Stimulated activated CD4-positive, alpha-beta T cell treated with anti-CD3 and anti-CD28 coated beads, TNF-alpha, amount 100 ng/mL, for 24 hours (primary cell): ENCODE measurements around the gene KCNS1.
"Not testable (repeated sequence)": the region's sequence is repeated elsewhere in the genome, so short reads cannot be mapped to it uniquely, and the experiment has no call there.

Experiments used
- DNase-seq, 3 experiments: peaks; one replicate each; pipeline ENCODE4 v3.0.0-alpha.2; 2020; ENCODE audit warnings: low read depth in 3 of 3

Gene KCNS1

DNA sequence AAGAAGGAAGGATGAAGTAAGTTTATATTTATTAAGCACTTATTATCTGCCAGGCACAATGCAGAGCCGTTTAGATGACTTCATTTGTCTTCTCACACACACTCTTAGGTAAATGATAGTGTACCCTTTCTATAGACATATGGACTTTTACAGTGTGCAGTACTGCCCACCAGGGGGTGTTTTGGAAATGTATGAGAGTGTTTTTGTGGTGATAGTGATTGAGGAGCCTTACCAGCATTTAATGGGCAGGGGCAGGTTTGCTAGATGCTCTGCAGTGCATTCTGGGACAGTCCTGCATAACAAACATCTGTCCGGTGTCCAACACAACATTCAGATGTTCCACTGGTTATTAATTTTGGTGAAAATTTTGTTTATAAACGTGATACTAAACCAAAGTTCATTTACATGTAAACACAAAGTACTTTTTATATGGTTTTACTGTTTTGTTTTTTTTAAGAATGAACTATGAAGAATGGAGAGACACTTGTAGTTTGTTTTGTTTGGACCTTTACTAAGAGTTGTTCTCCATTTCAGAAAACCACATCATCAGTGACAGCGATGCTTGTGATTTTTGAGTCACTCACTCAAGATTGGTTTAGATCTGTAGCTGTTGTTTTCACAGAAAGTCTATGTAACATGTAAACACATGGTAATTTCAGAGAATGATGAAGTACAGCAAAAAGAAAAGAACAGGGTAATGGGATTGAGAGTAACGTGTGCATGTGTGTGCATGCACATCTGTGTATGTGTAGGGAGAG lies 19.9 kb downstream of the KCNS1 start:
- DNase-seq, result no peak

- DNase-seq, result no peak
These were observed 23.4 kb downstream of the KCNS1 start for GRCh38 chr20:45077559-45077958.

GRCh38 chr20:45073221-45073620 lies 27.7 kb downstream of the KCNS1 start:
- no peak for DNase-seq

- DNase-seq, result no peak
These were observed 28.9 kb downstream of the KCNS1 start for GRCh38 chr20:45072066-45072465.

DNA sequence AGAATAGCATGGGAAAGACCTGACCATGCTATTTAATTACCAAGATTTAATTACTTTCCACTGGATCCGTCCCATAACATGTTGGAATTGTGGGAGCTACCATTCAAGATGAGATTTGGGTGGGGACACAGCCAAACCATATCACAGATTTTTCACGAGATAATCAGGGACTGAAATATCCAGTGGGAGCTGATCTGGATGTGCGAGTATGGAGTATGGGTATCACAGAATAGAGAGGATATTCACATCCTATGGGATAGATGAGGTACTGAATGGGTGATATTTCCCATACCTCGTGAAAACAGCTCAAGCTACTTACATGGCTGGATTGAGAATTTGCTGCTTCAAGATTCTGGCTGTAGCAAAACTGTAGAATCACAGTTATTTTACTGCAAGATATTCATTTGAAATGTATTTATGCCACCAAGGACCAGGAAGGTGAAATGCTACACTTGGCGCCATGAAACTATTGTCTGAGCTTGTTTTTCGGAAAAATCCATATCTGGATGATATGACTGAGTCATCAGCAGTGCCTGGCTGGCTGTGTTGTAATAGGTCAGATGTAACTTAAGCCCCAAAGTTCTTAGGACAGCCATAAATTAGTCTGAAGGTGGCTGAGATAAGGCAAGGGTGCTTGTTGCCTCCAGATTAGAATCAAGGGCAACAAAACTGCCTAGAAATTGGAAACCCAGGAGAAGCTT lies 29.8 kb downstream of the KCNS1 start:
- DNase-seq, result no peak

DNA sequence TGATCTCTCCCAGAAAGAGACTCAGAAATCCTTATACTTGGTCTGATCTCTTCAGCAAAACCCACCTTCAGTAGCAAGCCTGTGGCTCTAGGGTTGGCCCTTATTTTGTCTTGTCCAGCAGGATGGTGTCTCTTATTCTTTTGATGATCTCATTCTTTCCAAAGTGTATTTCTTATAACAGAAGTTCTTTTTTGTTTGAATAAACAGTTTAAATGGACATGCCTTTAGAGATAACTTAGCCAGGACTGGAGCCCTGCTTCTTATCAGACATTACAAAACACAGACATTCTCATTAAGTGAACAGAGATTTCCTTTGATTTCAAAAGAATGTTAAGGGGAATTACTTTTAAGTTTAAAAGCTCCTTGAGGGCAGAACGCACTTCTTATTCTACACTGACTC lies 31.7 kb downstream of the KCNS1 start:
- no peak for DNase-seq

GRCh38 chr20:45067558-45067957 lies 33.4 kb downstream of the KCNS1 start:
- no peak for DNase-seq

DNA sequence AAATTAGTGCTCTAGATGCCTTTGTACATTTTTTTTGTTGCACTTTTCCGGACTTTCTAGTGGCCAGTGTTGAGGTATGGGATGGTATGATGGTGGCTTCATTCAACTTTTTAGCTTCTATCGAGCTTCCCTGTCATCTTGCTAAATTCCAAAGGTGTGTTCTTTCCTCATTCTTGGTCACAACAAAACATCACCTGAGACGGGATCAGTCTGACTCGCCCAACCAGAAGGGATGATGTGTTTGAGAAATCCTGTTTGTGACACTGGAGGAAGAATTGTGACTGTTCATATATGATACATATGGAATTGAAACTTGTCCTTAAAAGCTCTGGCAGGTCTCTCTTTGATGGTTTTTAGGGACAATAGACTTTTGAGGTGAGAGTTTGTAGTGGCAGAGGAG lies 33.8 kb downstream of the KCNS1 start:
- no peak for DNase-seq

- DNase-seq, result no peak
These were observed 34.6 kb downstream of the KCNS1 start for GRCh38 chr20:45066372-45066771.

DNA sequence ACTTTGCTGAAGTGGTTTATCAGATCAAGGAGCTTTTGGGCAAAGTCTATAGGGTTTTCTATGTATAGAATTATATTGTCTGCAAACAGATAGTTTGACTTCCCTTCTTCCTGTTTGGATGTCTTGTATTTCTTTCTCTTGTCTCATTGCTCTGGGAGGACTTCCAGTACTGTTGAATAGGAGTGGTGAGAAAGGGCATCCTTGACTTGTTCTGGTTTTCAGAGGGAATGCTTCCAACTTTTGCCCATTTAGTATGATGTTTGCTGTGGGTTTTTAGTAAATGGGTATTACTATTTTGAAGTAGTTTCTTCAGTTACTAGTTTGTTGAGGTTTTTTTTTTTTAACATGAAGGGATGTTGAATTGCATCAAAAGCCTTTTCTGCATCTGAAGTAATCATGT lies 36.1 kb downstream of the KCNS1 start:
- DNase-seq, result no peak

DNA sequence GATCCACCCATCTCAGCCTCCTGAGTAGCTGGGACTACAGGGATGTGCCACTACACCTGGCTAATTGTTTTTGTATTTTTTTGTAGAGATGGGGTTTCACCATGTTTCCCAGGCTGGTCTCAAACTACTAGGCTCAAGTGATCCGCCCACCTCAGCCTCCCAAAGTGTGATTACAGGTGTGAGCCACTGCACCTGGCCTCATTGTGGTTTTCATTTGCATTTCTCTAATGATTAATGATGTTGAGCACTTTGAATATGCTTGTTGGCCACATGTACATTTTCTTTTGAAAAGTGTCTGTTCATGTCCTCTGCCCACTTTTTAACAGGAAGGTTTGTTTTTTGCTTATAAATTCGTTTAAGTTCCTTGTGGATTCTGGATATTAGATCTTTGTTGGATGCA lies 37.8 kb downstream of the KCNS1 start:
- DNase-seq, result not testable (repeated sequence)

- no peak for DNase-seq
These were observed 39.7 kb downstream of the KCNS1 start for GRCh38 chr20:45061244-45061643.

DNA sequence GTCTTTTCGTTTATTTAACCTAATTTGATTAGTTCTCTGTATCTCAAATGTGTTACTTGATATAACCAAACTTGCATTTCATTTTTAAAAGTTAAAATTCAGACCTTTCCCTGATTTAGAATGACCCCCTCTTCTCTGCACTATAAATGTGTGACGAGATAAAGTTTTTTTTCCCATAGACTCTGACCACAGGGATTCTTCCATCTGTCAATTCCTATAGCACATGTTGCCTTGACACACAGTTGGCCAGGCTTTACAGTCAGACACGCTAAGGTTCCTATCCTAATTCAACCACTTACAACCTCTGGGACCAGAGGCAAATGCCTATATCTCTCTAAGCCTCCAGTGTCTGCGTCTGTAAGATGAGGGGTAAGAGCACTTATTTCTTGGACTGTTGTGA lies 40.6 kb downstream of the KCNS1 start:
- no peak for DNase-seq

GRCh38 chr20:45059022-45059728 lies 41.8 kb downstream of the KCNS1 start:
- DNase-seq, result no peak

DNA sequence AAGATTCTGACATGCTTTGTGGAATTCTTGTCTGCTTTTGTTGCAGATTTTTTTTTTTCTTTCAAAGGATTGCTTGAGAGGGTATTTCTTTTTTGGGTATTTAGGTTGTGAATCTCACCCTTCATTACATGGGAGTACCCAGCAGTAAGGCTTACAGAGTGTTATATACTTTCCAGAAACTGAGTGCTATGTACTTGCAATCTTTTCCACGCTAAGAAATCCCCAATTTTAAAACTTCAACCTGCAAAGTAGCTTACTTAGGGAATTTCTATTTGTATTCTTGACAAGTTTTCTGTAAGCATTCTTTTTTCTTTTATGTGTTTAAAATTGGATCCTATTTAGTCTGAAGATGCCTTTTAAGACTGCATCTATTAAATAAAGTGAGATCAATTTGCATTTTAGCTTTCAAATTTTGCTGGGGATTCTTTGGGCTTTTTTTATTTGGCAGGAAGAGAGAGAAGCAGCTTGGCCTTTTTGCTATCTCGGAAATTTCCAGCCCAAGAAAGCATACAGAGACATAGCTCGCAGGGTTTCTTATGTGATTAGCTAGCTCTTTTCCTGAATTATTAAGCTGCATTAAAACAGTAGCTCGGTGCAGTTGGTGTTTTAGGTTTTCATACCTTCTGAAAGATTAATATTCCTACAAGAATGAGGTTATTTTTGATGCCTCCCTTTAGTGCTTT lies 42.6 kb downstream of the KCNS1 start:
- no peak for DNase-seq

GRCh38 chr20:45056473-45057173 lies 44.3 kb downstream of the KCNS1 start:
- DNase-seq, result no peak

DNA sequence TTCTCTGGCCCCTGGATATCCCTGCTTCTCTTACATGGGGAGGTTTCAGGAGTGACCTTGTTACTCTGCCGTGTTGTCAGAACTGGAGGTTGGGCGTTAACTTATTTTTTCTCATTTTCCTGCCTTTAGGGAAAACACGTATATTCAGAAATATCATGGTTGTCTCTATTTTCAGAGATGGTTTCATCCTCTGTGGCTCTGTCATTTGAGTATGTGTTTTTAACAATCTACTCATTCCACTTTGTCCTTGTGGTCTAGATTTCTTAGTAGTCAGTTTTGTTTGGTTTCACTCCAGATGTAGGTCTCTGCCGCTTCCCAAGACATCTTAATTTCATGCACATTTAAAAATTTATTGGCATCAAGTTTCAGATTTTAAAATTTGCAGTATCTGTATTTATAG lies 45.9 kb downstream of the KCNS1 start:
- no peak for DNase-seq

GRCh38 chr20:45053430-45054351 lies 47.2 kb downstream of the KCNS1 start:
- DNase-seq, result no peak

- no peak for DNase-seq
These were observed 48.1 kb downstream of the KCNS1 start for GRCh38 chr20:45052698-45053429.
